Measurements from ENCODE around the gene ALDH1A2.

ALDH1A2 gene

DNA sequence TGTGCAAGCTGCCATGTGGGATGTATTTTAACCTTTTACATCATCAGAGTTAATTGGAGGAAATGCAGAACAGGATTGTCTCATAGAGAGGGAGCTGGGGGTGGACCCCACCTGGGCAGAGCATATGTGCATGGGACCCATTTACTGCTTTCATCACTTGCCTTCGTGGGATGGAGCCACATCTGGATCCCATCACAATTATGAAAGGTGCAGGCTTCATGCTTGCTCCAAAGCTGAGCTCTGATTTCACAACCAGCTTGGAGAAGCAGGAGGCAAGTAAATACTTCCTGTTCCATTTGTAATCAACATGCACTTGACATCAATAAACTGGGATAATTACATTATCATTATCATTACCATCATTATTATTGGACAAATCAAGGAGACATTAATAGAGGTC, 161.9 kb downstream of the ALDH1A2 start:
- ChIA-PET POLR2A (no interaction called here), CTCF (no interaction called here)
- Histone ChIP-seq H3K9me3 (ENCODE audit: control insufficient read depth, insufficient read depth, low read depth, low read length) (no peaks in the 10 kb centered on the region), H3K27ac (ENCODE audit: extremely low read depth, low read depth, low read length) (no peak overlapping the region), H3K4me3 (ENCODE audit: low read depth, low read length) (no peak overlapping the region), H3K4me1 (ENCODE audit: control insufficient read depth, insufficient read depth, low read length) (no peaks in the 10 kb centered on the region), H3K36me3 (ENCODE audit: control insufficient read depth in 2 of 2, insufficient read depth in 1 of 2, low read length in 2 of 2) (no peaks in the 10 kb centered on the region)
- TF ChIP-seq ZNF274 (IDR thresholded peaks at IDR 0.05; ENCODE audit: low read length) (no peak), ZNF274 (tag by site-specific recombination; IDR thresholded peaks at IDR 0.05; ENCODE audit: borderline replicate concordance) (no peak), ZNF133 (tag by site-specific recombination; IDR thresholded peaks at IDR 0.05) (no peak)
- TF ChIP-seq, protein P1, sequence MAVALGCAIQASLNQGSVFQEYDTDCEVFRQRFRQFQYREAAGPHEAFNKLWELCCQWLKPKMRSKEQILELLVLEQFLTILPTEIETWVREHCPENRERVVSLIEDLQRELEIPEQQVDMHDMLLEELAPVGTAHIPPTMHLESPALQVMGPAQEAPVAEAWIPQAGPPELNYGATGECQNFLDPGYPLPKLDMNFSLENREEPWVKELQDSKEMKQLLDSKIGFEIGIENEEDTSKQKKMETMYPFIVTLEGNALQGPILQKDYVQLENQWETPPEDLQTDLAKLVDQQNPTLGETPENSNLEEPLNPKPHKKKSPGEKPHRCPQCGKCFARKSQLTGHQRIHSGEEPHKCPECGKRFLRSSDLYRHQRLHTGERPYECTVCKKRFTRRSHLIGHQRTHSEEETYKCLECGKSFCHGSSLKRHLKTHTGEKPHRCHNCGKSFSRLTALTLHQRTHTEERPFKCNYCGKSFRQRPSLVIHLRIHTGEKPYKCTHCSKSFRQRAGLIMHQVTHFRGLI (tag by site-specific recombination; IDR thresholded peaks at IDR 0.05) = no peak
